ENCODE data around the gene HEPACAM. TPM values are rescaled to one million over a fixed set of nuclear protein-coding genes. Genes with fewer than 3 reads are reported as not detected.

HEPACAM gene
- polyA plus RNA-seq, 10 donors, result 0.08 to 0.51 (median 0.15) TPM; not detected in 3

DNA sequence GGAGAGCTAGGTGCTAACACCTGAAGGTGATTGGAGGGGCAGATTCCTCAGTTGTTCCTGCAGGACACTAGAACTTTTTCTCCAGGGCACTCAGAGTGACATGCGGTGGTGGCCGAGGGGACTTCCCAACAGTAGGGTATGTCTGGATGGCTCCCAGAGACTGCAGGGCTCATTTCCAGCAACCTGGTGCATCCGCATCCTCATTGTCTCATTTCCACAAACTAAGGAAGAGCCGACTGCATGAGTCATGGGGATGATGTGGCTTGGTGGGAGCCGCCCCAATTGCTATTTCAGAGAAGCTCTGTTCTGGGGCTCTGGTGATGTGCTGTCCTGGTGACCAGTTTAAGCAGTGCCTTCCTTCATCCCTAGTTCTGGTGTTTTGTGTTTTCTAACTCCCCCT lies 35.4 kb downstream of the HEPACAM start:
- DNase-seq, result peak in 2 of 3 donors; percentile 44 to 84

DNA sequence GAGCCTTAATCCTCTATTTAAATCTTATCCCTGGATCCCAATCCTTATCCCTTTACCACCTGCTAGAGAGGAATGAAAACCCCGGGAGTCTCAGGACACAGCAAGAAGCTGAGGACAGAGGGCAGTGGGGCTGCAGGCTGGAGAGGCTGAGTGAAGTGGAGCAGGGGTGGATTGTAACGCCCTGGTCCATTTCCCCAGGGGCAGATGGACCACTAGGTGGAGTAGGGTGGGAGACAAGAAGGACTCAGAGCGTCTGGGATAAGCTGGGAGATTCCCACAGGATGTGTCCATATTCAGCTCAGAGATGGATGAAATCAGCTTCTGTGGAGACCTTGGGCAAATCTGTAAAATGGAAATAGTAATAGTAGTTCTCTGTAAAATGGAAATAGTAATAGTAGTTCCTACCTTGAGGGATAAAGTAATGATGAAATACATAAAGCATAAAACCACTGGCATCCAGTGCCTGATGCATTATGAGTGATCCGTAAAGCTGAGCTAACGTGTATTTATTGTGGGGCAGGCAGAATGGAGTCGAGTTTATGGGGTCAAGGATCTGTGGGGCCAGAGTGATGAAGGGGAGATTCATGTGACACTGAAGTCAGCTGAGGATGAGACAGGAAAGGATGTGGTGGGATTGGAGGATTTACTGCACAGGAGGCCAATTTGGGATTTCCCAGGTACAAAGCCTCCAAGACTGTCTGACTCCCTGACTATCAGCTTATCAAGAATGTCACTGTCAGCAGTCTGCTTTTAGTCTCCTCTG lies 36.3 kb downstream of the HEPACAM start:
- peak in 1 of 3 donors; percentile 23 for DNase-seq

DNA sequence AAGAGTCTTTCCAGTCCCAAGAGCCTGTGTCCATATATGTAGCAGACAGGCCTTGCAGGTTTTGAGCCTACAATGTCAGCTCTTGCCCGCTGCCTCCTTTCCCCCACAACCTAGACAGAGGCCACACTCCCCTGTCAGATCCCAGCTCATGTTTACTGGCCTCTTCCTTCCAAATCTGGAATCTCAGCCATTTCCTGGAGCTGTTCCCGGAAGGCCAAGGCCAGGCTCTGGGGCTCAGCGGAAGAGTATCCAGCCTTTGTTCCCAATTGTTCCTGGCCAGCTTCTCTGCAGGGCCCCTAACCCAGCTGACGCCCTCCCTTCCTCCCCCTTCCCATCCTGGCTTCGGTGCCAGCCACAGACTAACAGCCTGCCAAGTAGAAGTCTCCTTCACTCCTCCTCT lies 37.1 kb downstream of the HEPACAM start:
- peak; percentile 64 to 86 (median 66) for DNase-seq

DNA sequence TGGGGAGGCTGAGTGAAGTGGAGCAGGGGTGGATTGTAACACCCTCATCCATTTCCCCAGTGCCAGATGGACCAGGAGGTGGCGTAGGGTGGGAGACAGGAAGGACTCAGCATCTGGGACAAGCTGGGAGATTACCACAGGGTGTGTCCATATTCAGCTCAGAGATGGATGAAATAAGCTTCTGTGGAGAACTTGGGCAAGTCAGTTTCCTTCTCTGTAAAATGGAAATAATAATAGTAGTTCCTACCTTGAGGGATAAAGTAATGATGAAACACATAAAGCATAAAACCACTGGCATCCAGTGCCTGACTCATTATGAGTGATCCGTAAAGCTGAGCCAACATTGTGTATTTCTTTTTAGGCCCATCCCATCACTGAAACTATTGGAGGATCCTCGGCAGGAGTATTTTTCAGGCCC lies 37.6 kb downstream of the HEPACAM start:
- DNase-seq, result peak in 2 of 3 donors; percentile 34 to 82

DNA sequence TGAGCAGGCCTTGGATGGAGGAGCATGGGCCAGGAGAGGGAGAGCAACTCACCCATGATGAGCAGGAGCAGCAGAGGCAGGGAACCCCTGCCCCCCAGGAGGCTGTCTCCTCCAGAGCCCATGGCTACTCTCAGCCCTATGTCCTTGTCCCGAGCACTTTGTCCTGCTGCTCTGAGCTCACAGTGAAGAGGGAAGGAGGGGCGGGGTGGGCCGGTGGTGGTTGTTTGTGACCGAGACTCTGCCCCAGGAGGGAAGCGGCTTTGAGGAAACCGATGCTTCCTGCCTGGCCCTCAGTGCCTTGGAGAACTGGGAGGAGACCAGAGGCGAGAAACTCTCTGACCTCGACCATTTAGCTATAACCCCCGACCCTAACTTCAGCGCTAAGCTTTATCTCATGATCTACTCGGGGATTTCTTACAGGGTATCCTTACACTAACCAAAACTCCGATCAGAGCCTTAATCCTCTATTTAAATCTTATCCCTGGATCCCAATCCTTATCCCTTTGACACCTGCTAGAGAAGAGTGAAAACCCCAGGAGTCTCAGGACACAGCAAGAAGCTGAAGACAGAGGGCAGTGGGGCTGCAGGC lies 38.1 kb downstream of the HEPACAM start, which contains the start of gene ROBO4:
ROBO4 (minus strand) TSS at position 192 of the 589 bp plus-strand sequence; CDS start at position 122, 70 bp downstream.
- DNase-seq, result peak in 1 of 3 donors; percentile 67

DNA sequence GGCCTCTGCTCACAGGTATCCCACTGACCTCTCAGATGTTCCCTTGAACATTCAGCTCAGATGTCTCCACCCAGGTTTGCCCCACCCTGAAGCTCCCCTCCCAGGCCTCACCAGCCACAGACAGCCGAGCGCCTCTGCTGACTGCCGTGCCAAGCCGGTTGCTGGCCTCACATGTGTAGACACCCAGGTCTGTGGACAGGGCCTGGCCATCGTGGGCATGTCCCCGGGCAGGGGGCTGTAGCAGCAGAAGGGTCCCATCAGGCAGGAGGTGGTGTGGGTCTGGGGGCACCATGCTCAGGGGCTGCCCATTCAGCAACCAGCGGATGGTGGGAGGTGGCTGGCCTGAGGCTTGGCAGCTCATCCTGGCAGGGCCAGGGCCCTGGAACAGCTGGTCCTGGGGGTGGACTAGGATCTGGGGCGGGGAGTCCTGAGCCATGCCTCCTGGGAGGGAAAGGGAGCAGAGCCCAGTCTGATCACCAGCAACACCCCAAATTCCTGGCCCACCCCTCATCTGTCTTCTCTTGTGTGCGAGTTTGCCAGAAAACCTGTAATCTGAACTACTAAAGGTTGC lies 38.9 kb downstream of the HEPACAM start:
- DNase-seq, result peak in 1 of 3 donors; percentile 78

DNA sequence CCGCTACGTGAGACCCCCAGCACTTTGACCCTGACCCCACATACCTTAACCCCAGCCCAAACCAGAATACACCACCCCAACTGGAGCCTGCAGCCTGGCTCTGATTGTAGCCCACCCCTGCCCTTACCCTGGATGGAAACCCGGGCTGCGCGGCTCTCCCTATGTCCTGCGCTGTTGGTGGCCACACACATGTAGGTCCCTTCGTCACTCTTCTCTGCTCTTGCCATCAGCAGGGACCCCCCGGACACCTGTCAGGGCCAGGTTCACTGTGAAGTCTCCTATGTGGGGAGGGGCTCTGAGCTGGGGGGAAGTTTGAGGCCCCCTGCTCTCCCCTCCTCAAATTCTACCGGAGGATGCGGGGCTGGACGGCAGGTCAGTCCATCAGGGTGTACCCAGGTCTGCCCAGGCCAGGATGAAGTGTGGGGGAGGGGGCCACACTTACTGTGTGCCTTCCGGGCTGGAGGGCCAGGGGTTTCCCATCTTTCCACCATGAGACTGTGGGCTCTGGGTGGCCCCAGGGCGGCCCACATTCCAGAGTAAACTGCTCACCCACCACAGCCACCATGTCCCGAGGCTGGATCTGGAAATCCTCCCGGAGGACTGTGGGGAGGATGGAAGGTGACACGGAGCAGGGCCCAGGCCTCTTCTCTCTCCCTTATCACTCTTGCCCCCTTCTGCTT lies 39.6 kb downstream of the HEPACAM start:
- no peak for DNase-seq

DNA sequence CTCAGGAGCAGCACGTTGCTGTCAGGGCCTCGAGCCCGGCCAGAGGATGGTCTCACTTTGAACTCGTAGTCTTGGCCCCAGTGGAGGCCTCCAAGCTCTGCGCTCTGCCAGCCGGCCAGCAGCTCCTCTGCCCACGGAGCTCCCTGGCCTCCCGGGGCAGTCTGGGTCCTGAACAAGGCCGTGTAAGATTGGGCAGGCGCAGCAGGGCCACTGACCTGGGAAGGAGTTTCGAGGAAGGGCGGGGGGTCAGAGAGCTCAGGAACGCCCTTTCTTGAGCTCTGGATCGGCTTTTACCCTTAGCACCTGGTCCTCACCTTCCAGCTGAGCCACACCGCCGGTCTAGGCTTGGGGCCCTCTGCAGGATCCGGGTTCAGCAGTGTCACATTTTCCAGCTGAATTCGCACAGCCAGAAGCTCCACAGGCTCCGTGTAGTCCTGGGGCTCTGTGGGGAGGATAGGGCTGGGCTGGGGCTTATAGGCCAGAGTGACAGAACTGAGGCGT lies 40.3 kb downstream of the HEPACAM start:
- peak in 1 of 3 donors; percentile 22 for DNase-seq

DNA sequence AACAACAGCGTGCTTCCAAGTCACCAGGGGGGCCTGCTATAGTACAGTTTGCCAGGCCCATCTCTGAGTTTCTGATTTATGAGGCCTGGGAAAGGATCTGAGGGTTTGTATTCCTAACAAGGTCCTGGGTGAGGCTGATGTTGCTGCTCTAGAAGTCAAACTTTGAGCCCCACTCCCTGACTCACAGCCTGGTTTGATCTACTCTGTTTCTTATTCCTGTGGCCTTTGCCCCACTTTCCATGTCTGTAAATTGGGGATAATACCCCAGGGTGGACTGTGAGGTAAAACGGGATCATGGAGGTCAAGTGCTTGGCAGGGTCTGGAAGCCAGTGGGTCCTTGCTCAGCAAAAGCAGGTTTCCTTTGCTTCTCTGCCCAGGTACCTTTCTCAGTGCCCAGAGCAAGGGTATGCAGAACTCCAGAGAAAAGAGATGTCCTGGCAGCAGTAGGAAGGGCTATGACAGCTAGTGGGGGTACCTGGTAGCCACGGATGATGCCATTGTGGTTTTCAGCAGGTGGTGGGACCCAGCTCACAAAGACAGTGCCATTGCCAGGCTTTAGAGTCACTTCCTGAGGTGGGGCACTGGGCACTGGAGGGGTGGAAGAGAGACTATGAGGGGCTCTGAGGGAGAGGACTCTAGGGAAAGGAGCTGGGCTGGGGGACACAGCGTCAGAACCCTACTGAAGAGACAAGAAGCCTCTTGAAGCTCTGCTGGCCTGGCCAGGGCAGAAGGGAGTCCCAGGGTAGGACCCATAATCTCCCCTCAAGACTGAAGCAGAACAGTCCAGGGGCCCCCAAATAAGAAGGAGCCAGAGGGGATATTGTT lies 41.0 kb downstream of the HEPACAM start:
- DNase-seq, result peak in 1 of 3 donors; percentile 31

DNA sequence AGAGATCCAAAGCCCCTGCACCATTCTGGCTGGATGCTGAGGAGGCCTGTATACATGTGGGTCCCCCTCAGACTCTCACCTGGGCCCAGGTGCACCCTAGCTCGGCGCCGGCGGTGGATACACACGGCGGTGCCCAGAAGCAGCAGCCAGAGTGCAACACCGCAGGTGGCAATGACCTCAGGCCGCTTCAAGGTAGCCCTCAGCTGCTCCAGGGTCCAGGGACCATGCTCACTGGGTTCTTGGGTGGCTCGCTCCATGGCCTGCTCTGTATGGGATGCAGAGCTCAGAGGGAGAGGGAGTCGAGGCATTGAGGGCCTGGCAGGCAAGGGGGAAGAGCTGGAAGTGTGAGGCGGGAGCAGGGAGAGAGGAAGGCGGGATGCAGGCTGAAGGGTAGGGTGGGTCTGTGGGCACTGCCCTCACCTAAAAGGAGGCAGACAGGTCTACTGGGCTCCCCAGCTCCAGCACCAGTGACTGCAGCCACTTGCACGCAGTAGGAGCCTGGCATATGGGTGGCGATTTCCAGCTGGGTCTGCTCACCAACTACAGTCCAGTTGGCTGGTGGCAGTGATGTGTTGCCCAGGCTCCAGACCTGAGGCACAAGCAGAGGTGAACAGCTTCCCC lies 42.0 kb downstream of the HEPACAM start:
- peak in 1 of 3 donors; percentile 4 for DNase-seq

DNA sequence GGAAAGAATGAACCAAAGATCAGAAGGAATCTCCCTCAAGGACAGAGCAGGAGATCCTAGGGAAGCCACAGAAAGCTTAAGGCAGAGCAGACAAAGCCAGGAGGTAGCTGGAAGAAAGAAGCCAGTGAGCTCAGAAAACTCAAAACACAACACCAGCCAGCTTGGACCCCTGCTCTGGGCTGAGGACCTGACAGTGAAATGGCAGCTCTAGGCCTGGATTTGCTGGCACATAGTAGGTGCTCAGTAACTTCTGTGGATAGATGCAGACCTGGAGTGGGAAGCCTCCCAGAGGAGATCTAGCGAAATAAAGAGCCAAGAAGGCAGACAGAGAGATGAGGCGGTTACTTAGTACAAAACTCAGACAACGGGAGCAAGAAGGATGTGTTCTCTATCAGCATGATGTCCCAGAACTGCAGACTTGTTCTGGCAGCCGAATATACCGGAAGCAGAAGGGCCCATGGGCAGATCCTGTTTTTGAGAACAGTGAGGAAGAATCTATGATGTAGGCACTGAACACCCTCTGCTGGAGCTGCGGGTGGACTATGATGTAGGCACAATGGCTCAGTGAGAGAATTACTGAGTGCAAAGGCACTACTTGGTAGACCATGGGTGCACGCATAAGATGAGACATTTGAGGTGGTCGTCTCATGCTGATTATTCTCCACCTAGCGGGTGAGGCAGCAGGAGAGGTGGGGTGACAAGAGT lies 42.9 kb downstream of the HEPACAM start:
- DNase-seq, result peak in 1 of 3 donors; percentile 37

DNA sequence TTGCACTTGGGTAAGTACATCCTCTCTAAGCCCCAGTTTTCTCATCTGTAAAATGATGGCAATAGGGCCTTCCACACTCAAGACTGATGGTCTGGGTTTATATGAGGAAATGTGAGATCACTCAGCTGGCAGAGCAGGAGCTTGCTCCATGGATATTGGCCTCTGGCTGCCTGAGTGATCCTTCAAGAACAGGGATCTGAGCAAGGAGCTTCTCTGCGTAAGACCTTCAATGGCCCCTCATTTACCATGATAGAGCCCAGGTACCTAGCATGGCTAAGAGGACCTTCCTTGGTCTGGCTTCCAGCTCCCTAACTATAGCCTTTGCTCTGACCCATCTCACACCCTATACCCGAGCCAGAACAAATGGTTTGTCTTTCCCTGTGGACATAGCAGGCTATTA lies 43.7 kb downstream of the HEPACAM start:
- peak in 1 of 3 donors; percentile 23 for DNase-seq

DNA sequence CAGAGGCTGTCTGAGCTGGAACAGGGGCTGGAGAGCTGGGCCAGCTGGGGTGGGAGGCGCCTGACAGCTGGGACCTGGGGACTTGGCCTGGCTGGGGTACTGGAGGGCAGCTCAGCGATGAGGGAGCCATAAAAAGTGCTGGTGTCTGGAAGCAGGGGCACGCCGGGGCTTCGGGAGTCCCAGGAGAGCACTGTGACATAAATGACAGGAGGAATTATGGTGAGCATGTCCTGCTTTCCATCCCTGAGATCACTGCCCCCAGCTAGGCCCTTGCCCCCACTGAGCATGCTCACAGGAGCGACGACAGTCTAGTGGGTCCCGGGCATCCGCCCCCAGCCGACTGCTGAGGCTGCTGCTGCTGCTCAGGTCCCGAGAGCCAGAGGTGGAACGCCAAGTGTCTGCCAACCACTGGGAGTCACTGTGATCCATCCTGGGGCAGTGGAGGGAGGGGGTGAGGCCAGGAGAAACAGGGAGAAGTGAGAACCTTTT lies 44.4 kb downstream of the HEPACAM start:
- no peak for DNase-seq

DNA sequence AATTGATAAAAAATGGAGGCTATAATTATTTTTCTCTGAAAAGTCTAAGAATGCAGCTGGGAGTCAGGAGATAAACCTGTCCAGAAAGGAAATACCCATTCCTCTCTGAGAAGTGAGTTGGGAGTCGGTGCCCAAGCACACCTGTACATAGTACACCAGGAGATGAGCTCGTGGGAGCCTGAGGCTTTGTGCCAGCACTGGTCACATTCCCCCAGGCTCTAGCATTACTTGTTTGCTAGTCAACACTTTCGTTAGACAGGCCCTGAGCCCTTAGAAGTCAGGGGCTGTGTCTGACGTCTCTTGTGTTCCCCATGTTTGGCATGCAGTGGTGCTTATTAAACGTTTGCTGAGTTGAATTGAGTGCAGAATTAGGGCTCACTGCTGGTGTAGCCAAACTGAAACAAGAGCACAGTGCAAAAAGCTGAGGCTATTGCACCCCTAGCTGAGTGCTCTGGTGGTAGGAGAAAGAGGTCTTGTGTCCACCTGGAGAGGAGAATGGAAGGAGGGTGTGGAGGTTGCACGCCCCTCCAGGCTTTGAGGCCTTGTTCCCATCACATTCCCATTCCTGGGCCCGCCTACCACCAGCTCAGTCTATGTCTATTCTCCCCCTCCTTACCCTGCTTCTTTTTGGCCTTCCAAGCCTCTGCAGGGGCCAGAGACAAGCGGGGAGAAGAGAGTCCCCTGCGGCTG lies 45.0 kb downstream of the HEPACAM start:
- peak in 1 of 3 donors; percentile 59 for DNase-seq

DNA sequence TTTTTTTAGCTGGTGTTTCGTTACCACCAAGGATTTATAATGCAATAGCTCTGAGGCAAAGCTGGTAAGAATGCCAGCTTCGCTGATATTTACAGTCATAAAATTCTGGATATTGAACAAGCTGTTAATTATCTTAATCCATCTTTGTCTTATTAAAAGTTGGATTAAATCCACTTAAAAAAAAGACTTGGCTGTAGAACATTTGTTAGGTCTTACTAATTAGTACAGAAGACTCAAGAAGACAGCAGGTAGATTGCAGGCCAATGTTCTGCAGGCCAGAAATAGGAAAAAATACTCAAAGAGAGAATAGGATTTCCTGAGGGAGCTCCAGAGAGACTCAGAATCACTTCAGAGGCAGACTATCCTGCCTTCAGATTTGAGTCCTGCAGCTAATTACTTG lies 45.7 kb downstream of the HEPACAM start:
- DNase-seq, result no peak

DNA sequence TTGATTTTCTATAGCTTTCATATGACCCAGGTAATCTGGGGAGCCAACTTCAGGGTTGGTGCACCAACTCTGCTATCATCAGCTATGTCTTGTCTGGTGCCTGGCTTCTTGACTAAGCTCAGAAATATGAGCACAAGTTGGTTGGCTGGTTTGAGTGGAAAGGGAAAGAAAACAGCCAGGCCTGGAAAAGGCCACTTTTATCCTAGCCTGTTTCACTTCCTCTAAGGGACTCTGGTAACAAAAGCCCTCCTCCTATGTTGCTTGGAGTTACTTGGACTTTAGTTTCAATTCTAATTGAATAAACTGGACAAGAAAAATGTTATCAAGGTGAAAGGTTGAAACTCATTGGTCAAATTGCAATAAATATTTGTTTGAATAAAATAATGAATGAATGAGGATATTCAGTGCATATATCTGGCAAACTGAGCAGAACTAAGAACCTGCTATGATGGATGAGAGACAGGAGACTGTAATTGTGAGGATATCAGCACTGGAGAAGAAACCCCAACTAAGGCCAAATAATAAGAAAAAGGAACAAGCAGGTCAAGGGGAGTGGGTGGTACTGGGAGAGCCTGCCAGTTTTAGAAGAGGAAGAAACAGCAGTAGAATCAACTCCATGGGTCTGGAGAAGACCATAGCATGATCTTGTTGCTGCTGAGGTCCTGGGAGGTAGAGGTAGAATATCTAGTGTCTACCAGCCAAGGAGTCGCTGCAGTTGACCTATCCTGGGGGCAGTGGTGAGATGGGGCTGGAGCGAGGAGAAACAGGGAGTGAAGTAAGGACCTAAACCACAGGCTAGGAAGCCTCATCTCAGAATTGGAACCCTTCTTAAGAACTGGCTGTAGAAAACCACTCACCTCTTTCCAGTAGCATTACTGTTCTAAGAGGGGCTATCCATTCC lies 46.4 kb downstream of the HEPACAM start:
- DNase-seq, result peak in 1 of 3 donors; percentile 22

DNA sequence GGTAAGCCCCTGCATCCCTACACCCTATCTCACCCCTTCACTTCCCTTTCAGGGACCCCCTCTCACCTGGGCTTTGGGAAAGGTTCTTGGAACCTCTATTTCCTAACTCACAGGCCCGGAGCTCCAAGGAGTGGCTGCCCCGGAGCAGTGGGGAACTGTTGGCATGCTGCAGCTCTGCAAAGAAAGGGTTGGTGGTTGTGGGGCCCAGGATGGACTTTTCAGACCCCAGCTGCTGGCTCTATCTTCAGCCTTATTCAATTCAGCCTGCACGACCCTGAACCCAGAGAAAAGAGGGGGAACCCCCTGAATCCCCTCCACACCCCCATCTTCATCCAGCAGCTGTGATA lies 48.2 kb downstream of the HEPACAM start:
- DNase-seq, result no peak

Measured in muscle of back (tissue), 11 donors.